WTC11 (cell line): ENCODE results near the gene TUBB8. TPM values are rescaled to one million over a fixed set of nuclear protein-coding genes. Genes with fewer than 3 reads are reported as not detected.

Experiments used
- ATAC-seq: fragments of 200-7000 bp; cut with Tn5 transposase; 2 replicates; pipeline ENCODE4 v1.10.0; 2021; ENCODE audit warnings: mild to moderate bottlenecking, moderate library complexity
- CTCF ChIA-PET: fragments of 300-600 bp; sonication (Branson Sonifier 250); formaldehyde crosslinking; loops from one replicate; lab custom pipeline; 2021; ENCODE audit warnings: antibody characterized with exemption; lab: Charles Lee
- POLR2A ChIA-PET: fragments of 350-600 bp; sonication (Branson Sonifier 250); formaldehyde crosslinking; loops from one replicate; lab custom pipeline; 2021; ENCODE audit warnings: antibody characterized with exemption; lab: Charles Lee
- DNase-seq: peaks from one replicate; pipeline ENCODE4 v3.0.0; 2021; ENCODE audit warnings: low spot score
- H3K27ac Mint-ChIP-seq: 2 replicates; pipeline ENCODE4 v1.8.0; 2021; ENCODE audit warnings: mixed read lengths
- H3K27me3 Mint-ChIP-seq: 2 replicates; pipeline ENCODE4 v1.8.0; 2021; ENCODE audit warnings: low read depth, mild to moderate bottlenecking, moderate library complexity, mixed read lengths
- H3K36me3 Mint-ChIP-seq: 2 replicates; pipeline ENCODE4 v1.8.0; 2021; ENCODE audit warnings: mixed read lengths
- H3K4me1 Mint-ChIP-seq: 2 replicates; pipeline ENCODE4 v1.8.0; 2022; ENCODE audit warnings: mixed read lengths
- H3K4me3 Mint-ChIP-seq: 2 replicates; pipeline ENCODE4 v1.8.0; 2021; ENCODE audit warnings: mild to moderate bottlenecking, moderate library complexity, mixed read lengths
- H3K9me3 Mint-ChIP-seq: 2 replicates; pipeline ENCODE4 v1.8.0; 2021; ENCODE audit warnings: mixed read lengths
- E2F4 ChIP-seq: sonication (generic); formaldehyde crosslinking; IDR thresholded peaks from 2 replicates; pipeline ENCODE4 v1.8.1; 2022; ENCODE audit warnings: low read depth, mild to moderate bottlenecking, moderate library complexity, missing genetic modification reagents, borderline replicate concordance
- ETV6 ChIP-seq: sonication (generic); formaldehyde crosslinking; IDR thresholded peaks from 2 replicates; pipeline ENCODE4 v1.8.1; 2022; ENCODE audit warnings: mild to moderate bottlenecking, missing genetic modification reagents
- FOXP1 ChIP-seq: sonication (generic); formaldehyde crosslinking; IDR thresholded peaks from 2 replicates; pipeline ENCODE4 v1.8.0; 2022; ENCODE audit warnings: missing genetic modification reagents, mild to moderate bottlenecking, moderate library complexity, borderline replicate concordance
- GTF2I ChIP-seq: fragments of 250-450 bp; sonication (Bioruptor Pico); conservative IDR thresholded peaks from 2 replicates; pipeline ENCODE4 v1.4.0; 2021; ENCODE audit warnings: mild to moderate bottlenecking
- IRF2 ChIP-seq: sonication (generic); formaldehyde crosslinking; IDR thresholded peaks from 2 replicates; pipeline ENCODE4 v1.8.0; 2022; ENCODE audit warnings: low read depth, missing genetic modification reagents, borderline replicate concordance
- JAZF1 ChIP-seq: fragments of 250-450 bp; sonication (Bioruptor Pico); IDR thresholded peaks from 2 replicates; pipeline ENCODE4 v1.9.0; 2021; ENCODE audit warnings: moderate library complexity, mild to moderate bottlenecking, inconsistent platforms
- MAX ChIP-seq: sonication (generic); formaldehyde crosslinking; IDR thresholded peaks from 2 replicates; pipeline ENCODE4 v1.8.0; 2022; ENCODE audit warnings: mild to moderate bottlenecking, missing genetic modification reagents
- MXD4 ChIP-seq: fragments of 250-450 bp; sonication (Bioruptor Pico); IDR thresholded peaks from 2 replicates; pipeline ENCODE4 v1.8.0; 2021; ENCODE audit warnings: mild to moderate bottlenecking, moderate library complexity, borderline replicate concordance
- NFE2L1 ChIP-seq: sonication (generic); formaldehyde crosslinking; IDR thresholded peaks from 2 replicates; pipeline ENCODE4 v1.8.1; 2023; ENCODE audit warnings: missing genetic modification reagents
- SMAD3 ChIP-seq: sonication (generic); formaldehyde crosslinking; IDR thresholded peaks from 2 replicates; pipeline ENCODE4 v1.8.0; 2022; ENCODE audit warnings: missing genetic modification reagents, mild to moderate bottlenecking, borderline replicate concordance
- SMAD4 ChIP-seq: sonication (generic); formaldehyde crosslinking; IDR thresholded peaks from 2 replicates; pipeline ENCODE4 v1.8.0; 2022; ENCODE audit warnings: mild to moderate bottlenecking, missing genetic modification reagents
- SP1 ChIP-seq: sonication (generic); formaldehyde crosslinking; conservative IDR thresholded peaks from 2 replicates; pipeline ENCODE4 v1.8.1; 2022; ENCODE audit warnings: missing genetic modification reagents
- TCF7 ChIP-seq: sonication (generic); formaldehyde crosslinking; IDR thresholded peaks from 2 replicates; pipeline ENCODE4 v1.8.0; 2022; ENCODE audit warnings: mild to moderate bottlenecking, low read depth, missing genetic modification reagents, moderate library complexity
- TEAD4 ChIP-seq: sonication (generic); formaldehyde crosslinking; IDR thresholded peaks from 2 replicates; pipeline ENCODE4 v1.8.0; 2022; ENCODE audit warnings: mild to moderate bottlenecking, missing genetic modification reagents
- ZMAT4 ChIP-seq: fragments of 250-450 bp; sonication (Bioruptor Pico); IDR thresholded peaks from 2 replicates; pipeline ENCODE4 v1.9.0; 2021; ENCODE audit warnings: mild to moderate bottlenecking
- ZNF219 ChIP-seq: sonication (generic); formaldehyde crosslinking; IDR thresholded peaks from 2 replicates; pipeline ENCODE4 v1.8.0; 2023; ENCODE audit warnings: missing genetic modification reagents, mild to moderate bottlenecking, borderline replicate concordance
- ZNF423 ChIP-seq: fragments of 250-450 bp; sonication (Bioruptor Pico); IDR thresholded peaks from 2 replicates; pipeline ENCODE4 v2.1.2; 2022; ENCODE audit warnings: mild to moderate bottlenecking, moderate library complexity
- total RNA-seq: library from RNA; stranded (reverse); gene quantifications from 3 replicates; pipeline ENCODE4 v1.2.3, GENCODE V29; 2021
- TF ChIP-seq, protein P1 (sequence below): sonication (generic); formaldehyde crosslinking; IDR thresholded peaks from 2 replicates; pipeline ENCODE4 v1.8.1; 2022; ENCODE audit warnings: mild to moderate bottlenecking, missing genetic modification reagents, moderate library complexity, borderline replicate concordance
- TF ChIP-seq, protein P2 (sequence below): sonication (generic); formaldehyde crosslinking; IDR thresholded peaks from 2 replicates; pipeline ENCODE4 v1.8.0; 2022; ENCODE audit warnings: mild to moderate bottlenecking, missing genetic modification reagents
- TF ChIP-seq, protein P3 (sequence below): sonication (generic); formaldehyde crosslinking; IDR thresholded peaks from 2 replicates; pipeline ENCODE4 v1.8.1; 2023; ENCODE audit warnings: mild to moderate bottlenecking, moderate library complexity, missing genetic modification reagents
- TF ChIP-seq, protein P4 (sequence below): fragments of 250-450 bp; sonication (Bioruptor Pico); IDR thresholded peaks from 2 replicates; pipeline ENCODE4 v1.9.0; 2021; ENCODE audit warnings: mild to moderate bottlenecking
- TF ChIP-seq, protein P5 (sequence below): sonication (generic); formaldehyde crosslinking; conservative IDR thresholded peaks from 2 replicates; pipeline ENCODE4 v1.8.1; 2023; ENCODE audit warnings: mild to moderate bottlenecking, low read depth, missing genetic modification reagents, moderate library complexity

The TUBB8 gene
- total RNA-seq, 1 experiment from 2014 or later: 2.3 TPM

DNA sequence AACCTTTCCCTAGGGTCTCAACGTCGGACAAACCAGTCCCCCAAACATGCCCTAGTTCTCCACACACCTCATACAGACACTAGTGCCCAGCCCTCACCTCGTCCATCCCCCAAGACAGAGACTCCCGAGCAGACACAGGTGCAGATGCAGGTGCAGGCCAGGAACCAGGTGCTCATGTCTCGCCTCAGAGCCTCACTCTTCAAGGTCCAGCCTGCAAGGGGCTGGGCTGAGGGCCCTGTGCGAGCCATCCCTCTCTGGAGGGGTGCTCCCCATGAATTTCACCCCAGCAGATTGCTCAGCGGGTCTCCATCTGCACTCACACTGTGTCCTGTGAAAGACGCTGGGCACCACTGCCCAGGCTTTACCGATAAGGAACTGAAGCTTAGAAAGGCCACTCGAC is 36.9 kb upstream of the TUBB8 start:
- H3K4me3 Mint-ChIP-seq: no peak overlapping the region
- H3K36me3 Mint-ChIP-seq: no peaks in the 10 kb centered on the region
- no peak overlapping the region for H3K27ac Mint-ChIP-seq
- no peaks in the 10 kb centered on the region for H3K9me3 Mint-ChIP-seq
- DNase-seq (no peak), ATAC-seq (no peak)
- no peaks in the 10 kb centered on the region for H3K4me1 Mint-ChIP-seq
- CTCF ChIA-PET: no interaction called here
- peaks cover 6% of the 10 kb centered on the region for H3K27me3 Mint-ChIP-seq
- TF ChIP-seq SP1 (no peak), ZNF219 (CRISPR knock-in tag) (no peak), SMAD4 (CRISPR knock-in tag) (no peak), SMAD3 (CRISPR knock-in tag) (no peak), IRF2 (CRISPR knock-in tag) (no peak), MXD4 (CRISPR knock-in tag) (no peak), MAX (no peak), JAZF1 (CRISPR knock-in tag) (no peak), TCF7 (CRISPR knock-in tag) (no peak), TEAD4 (CRISPR knock-in tag) (no peak), E2F4 (no peak), ETV6 (CRISPR knock-in tag) (no peak), FOXP1 (CRISPR knock-in tag) (no peak), GTF2I (CRISPR knock-in tag) (no peak)
- TF ChIP-seq, protein P1, sequence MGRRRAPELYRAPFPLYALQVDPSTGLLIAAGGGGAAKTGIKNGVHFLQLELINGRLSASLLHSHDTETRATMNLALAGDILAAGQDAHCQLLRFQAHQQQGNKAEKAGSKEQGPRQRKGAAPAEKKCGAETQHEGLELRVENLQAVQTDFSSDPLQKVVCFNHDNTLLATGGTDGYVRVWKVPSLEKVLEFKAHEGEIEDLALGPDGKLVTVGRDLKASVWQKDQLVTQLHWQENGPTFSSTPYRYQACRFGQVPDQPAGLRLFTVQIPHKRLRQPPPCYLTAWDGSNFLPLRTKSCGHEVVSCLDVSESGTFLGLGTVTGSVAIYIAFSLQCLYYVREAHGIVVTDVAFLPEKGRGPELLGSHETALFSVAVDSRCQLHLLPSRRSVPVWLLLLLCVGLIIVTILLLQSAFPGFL: no peak
- TF ChIP-seq, protein P2, sequence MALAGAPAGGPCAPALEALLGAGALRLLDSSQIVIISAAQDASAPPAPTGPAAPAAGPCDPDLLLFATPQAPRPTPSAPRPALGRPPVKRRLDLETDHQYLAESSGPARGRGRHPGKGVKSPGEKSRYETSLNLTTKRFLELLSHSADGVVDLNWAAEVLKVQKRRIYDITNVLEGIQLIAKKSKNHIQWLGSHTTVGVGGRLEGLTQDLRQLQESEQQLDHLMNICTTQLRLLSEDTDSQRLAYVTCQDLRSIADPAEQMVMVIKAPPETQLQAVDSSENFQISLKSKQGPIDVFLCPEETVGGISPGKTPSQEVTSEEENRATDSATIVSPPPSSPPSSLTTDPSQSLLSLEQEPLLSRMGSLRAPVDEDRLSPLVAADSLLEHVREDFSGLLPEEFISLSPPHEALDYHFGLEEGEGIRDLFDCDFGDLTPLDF: no peak
- TF ChIP-seq, protein P3, sequence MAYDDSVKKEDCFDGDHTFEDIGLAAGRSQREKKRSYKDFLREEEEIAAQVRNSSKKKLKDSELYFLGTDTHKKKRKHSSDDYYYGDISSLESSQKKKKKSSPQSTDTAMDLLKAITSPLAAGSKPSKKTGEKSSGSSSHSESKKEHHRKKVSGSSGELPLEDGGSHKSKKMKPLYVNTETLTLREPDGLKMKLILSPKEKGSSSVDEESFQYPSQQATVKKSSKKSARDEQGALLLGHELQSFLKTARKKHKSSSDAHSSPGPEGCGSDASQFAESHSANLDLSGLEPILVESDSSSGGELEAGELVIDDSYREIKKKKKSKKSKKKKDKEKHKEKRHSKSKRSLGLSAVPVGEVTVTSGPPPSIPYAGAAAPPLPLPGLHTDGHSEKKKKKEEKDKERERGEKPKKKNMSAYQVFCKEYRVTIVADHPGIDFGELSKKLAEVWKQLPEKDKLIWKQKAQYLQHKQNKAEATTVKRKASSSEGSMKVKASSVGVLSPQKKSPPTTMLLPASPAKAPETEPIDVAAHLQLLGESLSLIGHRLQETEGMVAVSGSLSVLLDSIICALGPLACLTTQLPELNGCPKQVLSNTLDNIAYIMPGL (CRISPR knock-in tag): no peak
- TF ChIP-seq, protein P4, sequence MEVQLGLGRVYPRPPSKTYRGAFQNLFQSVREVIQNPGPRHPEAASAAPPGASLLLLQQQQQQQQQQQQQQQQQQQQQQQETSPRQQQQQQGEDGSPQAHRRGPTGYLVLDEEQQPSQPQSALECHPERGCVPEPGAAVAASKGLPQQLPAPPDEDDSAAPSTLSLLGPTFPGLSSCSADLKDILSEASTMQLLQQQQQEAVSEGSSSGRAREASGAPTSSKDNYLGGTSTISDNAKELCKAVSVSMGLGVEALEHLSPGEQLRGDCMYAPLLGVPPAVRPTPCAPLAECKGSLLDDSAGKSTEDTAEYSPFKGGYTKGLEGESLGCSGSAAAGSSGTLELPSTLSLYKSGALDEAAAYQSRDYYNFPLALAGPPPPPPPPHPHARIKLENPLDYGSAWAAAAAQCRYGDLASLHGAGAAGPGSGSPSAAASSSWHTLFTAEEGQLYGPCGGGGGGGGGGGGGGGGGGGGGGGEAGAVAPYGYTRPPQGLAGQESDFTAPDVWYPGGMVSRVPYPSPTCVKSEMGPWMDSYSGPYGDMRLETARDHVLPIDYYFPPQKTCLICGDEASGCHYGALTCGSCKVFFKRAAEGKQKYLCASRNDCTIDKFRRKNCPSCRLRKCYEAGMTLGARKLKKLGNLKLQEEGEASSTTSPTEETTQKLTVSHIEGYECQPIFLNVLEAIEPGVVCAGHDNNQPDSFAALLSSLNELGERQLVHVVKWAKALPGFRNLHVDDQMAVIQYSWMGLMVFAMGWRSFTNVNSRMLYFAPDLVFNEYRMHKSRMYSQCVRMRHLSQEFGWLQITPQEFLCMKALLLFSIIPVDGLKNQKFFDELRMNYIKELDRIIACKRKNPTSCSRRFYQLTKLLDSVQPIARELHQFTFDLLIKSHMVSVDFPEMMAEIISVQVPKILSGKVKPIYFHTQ (CRISPR knock-in tag): no peak
- POLR2A ChIA-PET: no interaction called here

GRCh38 chr10:85044-85443 is 35.9 kb upstream of the TUBB8 start:
- H3K9me3 Mint-ChIP-seq: no peaks in the 10 kb centered on the region
- no peak for ATAC-seq
- no peak overlapping the region for H3K4me3 Mint-ChIP-seq
- no peak for DNase-seq
- ChIA-PET CTCF (no interaction called here), POLR2A (no interaction called here)
- H3K4me1 Mint-ChIP-seq: no peaks in the 10 kb centered on the region
- TF ChIP-seq, protein P5, sequence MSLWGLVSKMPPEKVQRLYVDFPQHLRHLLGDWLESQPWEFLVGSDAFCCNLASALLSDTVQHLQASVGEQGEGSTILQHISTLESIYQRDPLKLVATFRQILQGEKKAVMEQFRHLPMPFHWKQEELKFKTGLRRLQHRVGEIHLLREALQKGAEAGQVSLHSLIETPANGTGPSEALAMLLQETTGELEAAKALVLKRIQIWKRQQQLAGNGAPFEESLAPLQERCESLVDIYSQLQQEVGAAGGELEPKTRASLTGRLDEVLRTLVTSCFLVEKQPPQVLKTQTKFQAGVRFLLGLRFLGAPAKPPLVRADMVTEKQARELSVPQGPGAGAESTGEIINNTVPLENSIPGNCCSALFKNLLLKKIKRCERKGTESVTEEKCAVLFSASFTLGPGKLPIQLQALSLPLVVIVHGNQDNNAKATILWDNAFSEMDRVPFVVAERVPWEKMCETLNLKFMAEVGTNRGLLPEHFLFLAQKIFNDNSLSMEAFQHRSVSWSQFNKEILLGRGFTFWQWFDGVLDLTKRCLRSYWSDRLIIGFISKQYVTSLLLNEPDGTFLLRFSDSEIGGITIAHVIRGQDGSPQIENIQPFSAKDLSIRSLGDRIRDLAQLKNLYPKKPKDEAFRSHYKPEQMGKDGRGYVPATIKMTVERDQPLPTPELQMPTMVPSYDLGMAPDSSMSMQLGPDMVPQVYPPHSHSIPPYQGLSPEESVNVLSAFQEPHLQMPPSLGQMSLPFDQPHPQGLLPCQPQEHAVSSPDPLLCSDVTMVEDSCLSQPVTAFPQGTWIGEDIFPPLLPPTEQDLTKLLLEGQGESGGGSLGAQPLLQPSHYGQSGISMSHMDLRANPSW (CRISPR knock-in tag): no peak
- no peak for TF ChIP-seq NFE2L1 (CRISPR knock-in tag)
- TF ChIP-seq ZMAT4 (CRISPR knock-in tag): no peak
- TF ChIP-seq ZNF423: no peak
- TF ChIP-seq, protein P3 (CRISPR knock-in tag): no peak
- TF ChIP-seq, protein P2: no peak
- H3K27me3 Mint-ChIP-seq: peaks cover 6% of the 10 kb centered on the region
- no peak overlapping the region for H3K27ac Mint-ChIP-seq
- no peaks in the 10 kb centered on the region for H3K36me3 Mint-ChIP-seq
